ENCODE data around the gene SEC14L3. TPM values are rescaled to one million over a fixed set of nuclear protein-coding genes. Genes with fewer than 3 reads are reported as not detected.
A peak's percentile ranks its signal among the peaks of the same experiment; 100 is the strongest.

Gene SEC14L3
- total and polyA plus RNA-seq, 8 donors, result 0.05 TPM; not detected in 7

GRCh38 chr22:30513462-30513861 is 41.6 kb upstream of the SEC14L3 start:
- intact Hi-C loops (cut with DNase I), result no loop called here
- no peak for TF ChIP-seq CTCF (IDR thresholded peaks at IDR 0.05)
- H3K36me3 ChIP-seq, result no peaks in the 10 kb centered on the region
- WGBS, 2 donors, result 90 to 95% methylated on average over 6 of the region's 6 CpGs
- H3K4me3 ChIP-seq, result no peak overlapping the region
- H3K27me3 ChIP-seq, result no peaks in the 10 kb centered on the region
- DNase-seq (no peak), FAIRE-seq (no peak), ATAC-seq (no peak)
- H3K9me3 ChIP-seq, result no peaks in the 10 kb centered on the region
- H3K4me1 ChIP-seq, result no peaks in the 10 kb centered on the region
- H3K27ac ChIP-seq, result no peak overlapping the region

GRCh38 chr22:30511911-30512310 is 40.1 kb upstream of the SEC14L3 start:
- ATAC-seq, result no peak
- TF ChIP-seq CTCF (IDR thresholded peaks at IDR 0.05), result no peak
- FAIRE-seq, result no peak
- Histone ChIP-seq H3K4me1 (no peaks in the 10 kb centered on the region), H3K36me3 (no peaks in the 10 kb centered on the region), H3K27ac (no peak overlapping the region), H3K27me3 (no peaks in the 10 kb centered on the region), H3K9me3 (no peaks in the 10 kb centered on the region), H3K4me3 (no peak overlapping the region)
- 89 to 93% methylated on average over 7 of the region's 7 CpGs for whole genome bisulfite sequencing, 2 donors
- DNase-seq, result no peak
- intact Hi-C loops (cut with DNase I), result no loop called here

GRCh38 chr22:30511109-30511508 is 39.3 kb upstream of the SEC14L3 start:
- Histone ChIP-seq H3K36me3 (no peaks in the 10 kb centered on the region), H3K27ac (no peak overlapping the region), H3K4me3 (no peak overlapping the region), H3K27me3 (no peaks in the 10 kb centered on the region), H3K4me1 (no peaks in the 10 kb centered on the region), H3K9me3 (no peaks in the 10 kb centered on the region)
- intact Hi-C loops (cut with DNase I), result no loop called here
- ATAC-seq (peak in 2 of 4 donors; percentile 47 to 55), DNase-seq (no peak), FAIRE-seq (no peak)
- TF ChIP-seq CTCF (IDR thresholded peaks at IDR 0.05), result no peak
- WGBS, 2 donors, result 60 to 66% methylated on average over 9 of the region's 9 CpGs

- WGBS, 2 donors, result 58 to 88% methylated on average over 5 of the region's 5 CpGs
- Histone ChIP-seq H3K4me1 (no peaks in the 10 kb centered on the region), H3K27ac (no peak overlapping the region), H3K9me3 (no peaks in the 10 kb centered on the region), H3K27me3 (peaks cover 0 to 6% (median 0%) of the 10 kb centered on the region in 4 donors), H3K4me3 (no peak overlapping the region), H3K36me3 (no peaks in the 10 kb centered on the region)
- intact Hi-C loops (cut with DNase I), result no loop called here
- no peak for TF ChIP-seq CTCF (IDR thresholded peaks at IDR 0.05)
- no peak for ATAC-seq
- no peak for FAIRE-seq
- DNase-seq, result no peak
Measured at GRCh38 chr22:30508216-30508615, 36.4 kb upstream of the SEC14L3 start.

- Histone ChIP-seq H3K36me3 (no peaks in the 10 kb centered on the region), H3K27ac (no peak overlapping the region), H3K9me3 (no peaks in the 10 kb centered on the region), H3K4me3 (no peak overlapping the region), H3K4me1 (no peaks in the 10 kb centered on the region), H3K27me3 (peaks cover 0 to 6% (median 0%) of the 10 kb centered on the region in 4 donors)
- ATAC-seq (no peak), DNase-seq (no peak), FAIRE-seq (no peak)
- 73 to 83% methylated on average over 4 of the region's 4 CpGs for WGBS, 2 donors
- intact Hi-C loops (cut with DNase I), result no loop called here
- no peak for TF ChIP-seq CTCF (IDR thresholded peaks at IDR 0.05)
Measured at GRCh38 chr22:30507670-30508069, 35.9 kb upstream of the SEC14L3 start.

Data from pancreas (tissue), 10 donors.